Fibroblast of lung (primary cell): ENCODE data around the gene LRRC59. TPM values are rescaled to one million over a fixed set of nuclear protein-coding genes. Genes with fewer than 3 reads are reported as not detected.

Experiments
- DNase-seq, 2 donors: peaks; one replicate each; pipeline versions ENCODE4 v3.0.0 to v3.0.0-alpha.2; 2010; ENCODE audit warnings: low read depth in 2 of 2
- H2AFZ ChIP-seq: 2 replicates; pipeline ENCODE4 v1.5.1; 2012; ENCODE audit warnings: low read length, control low read depth, inconsistent platforms
- H3K27ac ChIP-seq: 2 replicates; pipeline ENCODE4 v1.5.1; 2011; ENCODE audit warnings: low read length, control low read depth; ENCODE audit not compliant: insufficient read depth
- H3K27me3 ChIP-seq: 2 replicates; pipeline ENCODE4 v1.5.1; 2011; ENCODE audit warnings: mild to moderate bottlenecking, low read length; ENCODE audit not compliant: control insufficient read depth, insufficient read depth
- H3K36me3 ChIP-seq: 2 replicates; pipeline ENCODE4 v1.5.1; 2011; ENCODE audit warnings: low read length; ENCODE audit not compliant: control insufficient read depth, insufficient read depth
- H3K4me1 ChIP-seq: 2 replicates; pipeline ENCODE4 v1.5.1; 2011; ENCODE audit warnings: low read length; ENCODE audit not compliant: control insufficient read depth, insufficient read depth; ENCODE audit errors: extremely low read depth
- H3K4me2 ChIP-seq: 2 replicates; pipeline ENCODE4 v1.5.1; 2011; ENCODE audit warnings: low read length, control low read depth; ENCODE audit not compliant: insufficient read depth; ENCODE audit errors: extremely low read depth
- H3K4me3 ChIP-seq, 4 experiments: fragments of 200-600 bp in 1 of 4; sonication (generic) in 1 of 4; replicated peaks in 1 of 4; 2 replicates each; pipeline ENCODE4 v1.5.1; 2011 to 2016; ENCODE audit warnings: low read length in 4 of 4, low read depth in 3 of 4, mild to moderate bottlenecking in 3 of 4, control low read depth in 2 of 4, inconsistent platforms in 1 of 4, mixed read lengths in 1 of 4; ENCODE audit not compliant: insufficient read depth in 1 of 4; ENCODE audit errors: control extremely low read depth in 1 of 4
- H3K79me2 ChIP-seq: 2 replicates; pipeline ENCODE4 v1.5.1; 2012; ENCODE audit warnings: mild to moderate bottlenecking, low read length, inconsistent platforms; ENCODE audit not compliant: control insufficient read depth, insufficient read depth
- H3K9ac ChIP-seq: 2 replicates; pipeline ENCODE4 v1.5.1; 2011; ENCODE audit warnings: mild to moderate bottlenecking, low read length, control low read depth; ENCODE audit not compliant: insufficient read depth
- H3K9me3 ChIP-seq: 2 replicates; pipeline ENCODE4 v1.5.1; 2012; ENCODE audit warnings: low read depth, low read length; ENCODE audit not compliant: control insufficient read depth, insufficient read depth
- H4K20me1 ChIP-seq: 2 replicates; pipeline ENCODE4 v1.5.1; 2011; ENCODE audit warnings: low read length; ENCODE audit not compliant: control insufficient read depth, insufficient read depth; ENCODE audit errors: extremely low read depth
- EZH2 ChIP-seq: IDR thresholded peaks from 2 replicates; pipeline ENCODE4 v1.5.1; 2012; ENCODE audit warnings: low read length, control low read depth, mild to moderate bottlenecking; ENCODE audit errors: missing control alignments
- polyA plus RNA-seq, 2 donors: library from polyadenylated mRNA; depleted of rRNA in 1 of 2; stranded (reverse) in 1 of 2; unstranded in 1 of 2; fragments of >200 nt; gene quantifications; 2 replicates each; pipeline ENCODE4 v1.2.1, GENCODE V29; 2011 to 2012; ENCODE audit warnings: missing spikeins in 1 of 2
- total RNA-seq: library from RNA; depleted of rRNA; stranded (reverse); fragments of >200 nt; gene quantifications from 2 replicates; pipeline ENCODE4 v1.2.1, GENCODE V29; 2014
- TF ChIP-seq, protein P1 (sequence below), 2 donors: IDR thresholded peaks in 1 of 2; conservative IDR thresholded peaks in 1 of 2; 1 replicate in 1 of 2; 2 replicates in 1 of 2; pipeline ENCODE4 v1.5.1; 2011 to 2012; ENCODE audit warnings: low read length in 2 of 2, control low read depth in 1 of 2, inconsistent platforms in 1 of 2, low read depth in 1 of 2, mild to moderate bottlenecking in 1 of 2

The LRRC59 gene
- total and polyA plus RNA-seq, 2 donors (not counting 1 experiment from before 2014, with no cell fraction given) = 88.7 to 142 TPM

GRCh38 chr17:50440838-50441829, 43.8 kb upstream of the LRRC59 start:
- Histone ChIP-seq H3K9ac (no peak overlapping the region), H4K20me1 (no peaks in the 10 kb centered on the region)
- TF ChIP-seq, protein P1, sequence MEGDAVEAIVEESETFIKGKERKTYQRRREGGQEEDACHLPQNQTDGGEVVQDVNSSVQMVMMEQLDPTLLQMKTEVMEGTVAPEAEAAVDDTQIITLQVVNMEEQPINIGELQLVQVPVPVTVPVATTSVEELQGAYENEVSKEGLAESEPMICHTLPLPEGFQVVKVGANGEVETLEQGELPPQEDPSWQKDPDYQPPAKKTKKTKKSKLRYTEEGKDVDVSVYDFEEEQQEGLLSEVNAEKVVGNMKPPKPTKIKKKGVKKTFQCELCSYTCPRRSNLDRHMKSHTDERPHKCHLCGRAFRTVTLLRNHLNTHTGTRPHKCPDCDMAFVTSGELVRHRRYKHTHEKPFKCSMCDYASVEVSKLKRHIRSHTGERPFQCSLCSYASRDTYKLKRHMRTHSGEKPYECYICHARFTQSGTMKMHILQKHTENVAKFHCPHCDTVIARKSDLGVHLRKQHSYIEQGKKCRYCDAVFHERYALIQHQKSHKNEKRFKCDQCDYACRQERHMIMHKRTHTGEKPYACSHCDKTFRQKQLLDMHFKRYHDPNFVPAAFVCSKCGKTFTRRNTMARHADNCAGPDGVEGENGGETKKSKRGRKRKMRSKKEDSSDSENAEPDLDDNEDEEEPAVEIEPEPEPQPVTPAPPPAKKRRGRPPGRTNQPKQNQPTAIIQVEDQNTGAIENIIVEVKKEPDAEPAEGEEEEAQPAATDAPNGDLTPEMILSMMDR (conservative IDR thresholded peaks at IDR 0.05 in 1 of 2, IDR thresholded peaks at IDR 0.05 in 1 of 2; ENCODE audit: low read depth in 1 of 2, low read length in 2 of 2) = no peak
- TF ChIP-seq EZH2 = no peak

GRCh38 chr17:50440172-50440837, 43.0 kb upstream of the LRRC59 start:
- Histone ChIP-seq H3K27ac (no peak overlapping the region), H4K20me1 (no peaks in the 10 kb centered on the region), H3K9me3 (no peaks in the 10 kb centered on the region), H2AFZ (no peak overlapping the region), H3K4me1 (no peaks in the 10 kb centered on the region), H3K27me3 (no peaks in the 10 kb centered on the region), H3K36me3 (no peaks in the 10 kb centered on the region), H3K4me3 (no peak overlapping the region), H3K9ac (no peak overlapping the region), H3K79me2 (no peaks in the 10 kb centered on the region), H3K4me2 (no peak overlapping the region)
- no peak for DNase-seq
- TF ChIP-seq EZH2 = no peak
- TF ChIP-seq, protein P1 (conservative IDR thresholded peaks at IDR 0.05 in 1 of 2, IDR thresholded peaks at IDR 0.05 in 1 of 2; ENCODE audit: low read depth in 1 of 2, low read length in 2 of 2) = no peak

More at GRCh38 chr17:50440838-50441829, 43.8 kb upstream of the LRRC59 start:
- Histone ChIP-seq H3K4me3 (no peak overlapping the region), H3K9me3 (no peaks in the 10 kb centered on the region), H3K4me1 (no peaks in the 10 kb centered on the region), H2AFZ (no peak overlapping the region), H3K27ac (no peak overlapping the region), H3K79me2 (no peaks in the 10 kb centered on the region), H3K27me3 (no peaks in the 10 kb centered on the region), H3K36me3 (no peaks in the 10 kb centered on the region), H3K4me2 (no peak overlapping the region)
- DNase-seq = no peak

DNA sequence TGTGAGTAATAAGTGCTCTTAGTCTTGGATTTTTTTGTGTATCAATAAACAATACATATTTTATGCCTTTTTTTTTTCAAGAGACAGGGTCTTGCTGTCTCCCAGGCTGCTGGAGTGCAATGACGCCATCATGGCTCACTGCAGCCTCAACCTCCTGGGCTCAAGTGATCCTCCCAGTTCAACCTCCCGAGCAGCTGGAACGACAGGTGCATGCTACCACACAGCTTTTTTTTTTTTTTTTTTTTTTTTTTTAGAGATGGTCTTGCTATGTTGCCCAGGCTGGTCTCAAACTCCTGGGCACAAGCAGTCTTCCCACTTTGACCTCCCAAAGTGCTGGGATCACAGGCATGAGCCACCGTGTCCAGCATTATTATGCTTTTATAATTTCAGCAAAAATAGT, 41.7 kb upstream of the LRRC59 start:
- Histone ChIP-seq H3K4me3 (no peak overlapping the region), H3K79me2 (no peaks in the 10 kb centered on the region), H2AFZ (no peak overlapping the region), H3K9me3 (no peaks in the 10 kb centered on the region), H3K27ac (no peak overlapping the region), H3K4me2 (no peak overlapping the region), H3K4me1 (no peaks in the 10 kb centered on the region), H3K36me3 (no peaks in the 10 kb centered on the region), H3K27me3 (no peaks in the 10 kb centered on the region), H3K9ac (no peak overlapping the region), H4K20me1 (no peaks in the 10 kb centered on the region)
- DNase-seq = no peak
- TF ChIP-seq, protein P1 (conservative IDR thresholded peaks at IDR 0.05 in 1 of 2, IDR thresholded peaks at IDR 0.05 in 1 of 2; ENCODE audit: low read depth in 1 of 2, low read length in 2 of 2) = no peak
- no peak for TF ChIP-seq EZH2
